Natural killer cell (primary cell): ENCODE results near the gene GINS1. TPM values are rescaled to one million over a fixed set of nuclear protein-coding genes. Genes with fewer than 3 reads are reported as not detected.

Source experiments
- ATAC-seq, 3 donors: fragments of 150-1000 bp in 2 of 3; fragments of 200-7000 bp in 1 of 3; cut with Tn5 transposase; 1 replicate in 1 of 3; 2 replicates in 2 of 3; pipeline ENCODE4 v1.10.0; 2021; ENCODE audit warnings: mild to moderate bottlenecking in 2 of 3, moderate library complexity in 2 of 3
- DNase-seq, 2 donors: peaks; one replicate each; pipeline versions ENCODE4 v3.0.0 to v3.0.0-alpha.2; 2013 to 2021; ENCODE audit warnings: mixed read lengths in 1 of 2
- H3K27ac ChIP-seq: one replicate; pipeline ENCODE4 v1.5.1; 2013; ENCODE audit warnings: mild to moderate bottlenecking, low read length
- H3K27me3 ChIP-seq: one replicate; pipeline ENCODE4 v1.6.1; 2013; ENCODE audit warnings: low read length; ENCODE audit not compliant: control insufficient read depth, insufficient read depth
- H3K36me3 ChIP-seq: one replicate; pipeline ENCODE4 v1.6.1; 2013; ENCODE audit warnings: low read length; ENCODE audit not compliant: control insufficient read depth, insufficient read depth
- H3K4me1 ChIP-seq: one replicate; pipeline ENCODE4 v1.6.1; 2013; ENCODE audit warnings: low read length; ENCODE audit not compliant: control insufficient read depth, insufficient read depth
- H3K4me3 ChIP-seq: one replicate; pipeline ENCODE4 v1.5.1; 2013; ENCODE audit warnings: low read length
- H3K9me3 ChIP-seq: one replicate; pipeline ENCODE4 v1.6.1; 2013; ENCODE audit warnings: low read length; ENCODE audit not compliant: control insufficient read depth, insufficient read depth
- H3K27ac Mint-ChIP-seq, 2 donors: one replicate each; pipeline ENCODE4 v1.8.0; 2022; ENCODE audit warnings: mild to moderate bottlenecking in 2 of 2, mixed read lengths in 2 of 2, moderate library complexity in 1 of 2
- H3K27me3 Mint-ChIP-seq, 2 donors: one replicate each; pipeline ENCODE4 v1.8.0; 2022; ENCODE audit warnings: low read depth in 2 of 2, mixed read lengths in 2 of 2
- H3K36me3 Mint-ChIP-seq: one replicate; pipeline ENCODE4 v1.8.0; 2022; ENCODE audit warnings: mixed read lengths
- H3K4me1 Mint-ChIP-seq, 2 donors: one replicate each; pipeline ENCODE4 v1.8.0; 2022; ENCODE audit warnings: mixed read lengths in 2 of 2
- H3K4me3 Mint-ChIP-seq: one replicate; pipeline ENCODE4 v1.8.0; 2022; ENCODE audit warnings: mild to moderate bottlenecking, moderate library complexity, mixed read lengths
- H3K9me3 Mint-ChIP-seq, 2 donors: one replicate each; pipeline ENCODE4 v1.8.0; 2022; ENCODE audit warnings: mixed read lengths in 2 of 2
- WGBS: methylation state at CpG from one replicate; pipeline ENCODE4 v1.1.7; 2013; ENCODE audit warnings: missing lambda C conversion rate; ENCODE audit not compliant: insufficient coverage; 5-methylcytosine and 5-hydroxymethylcytosine counted together
- intact Hi-C: fragments of 100-400 bp; cut with micrococcal nuclease; formaldehyde crosslinking; loops from one replicate; pipeline ENCODE4 v1.14.2; 2022
- total RNA-seq, 4 donors: library from RNA; stranded (reverse); fragments of 120-200 nt in 1 of 4; gene quantifications; one replicate each; pipeline versions ENCODE4 v1.2.3 to v1.2.4, GENCODE V29; 2013 to 2022
- TF ChIP-seq, protein P1 (sequence below): fragments of 200-600 bp; IDR thresholded peaks from one replicate; pipeline ENCODE4 v1.8.0; 2022; ENCODE audit warnings: antibody characterized with exemption

GINS1 gene
- total RNA-seq, 3 donors from 2014 or later (not counting 1 experiment from before 2014, with no cell fraction given): 1.3 to 1.5 (median 1.4) TPM

DNA sequence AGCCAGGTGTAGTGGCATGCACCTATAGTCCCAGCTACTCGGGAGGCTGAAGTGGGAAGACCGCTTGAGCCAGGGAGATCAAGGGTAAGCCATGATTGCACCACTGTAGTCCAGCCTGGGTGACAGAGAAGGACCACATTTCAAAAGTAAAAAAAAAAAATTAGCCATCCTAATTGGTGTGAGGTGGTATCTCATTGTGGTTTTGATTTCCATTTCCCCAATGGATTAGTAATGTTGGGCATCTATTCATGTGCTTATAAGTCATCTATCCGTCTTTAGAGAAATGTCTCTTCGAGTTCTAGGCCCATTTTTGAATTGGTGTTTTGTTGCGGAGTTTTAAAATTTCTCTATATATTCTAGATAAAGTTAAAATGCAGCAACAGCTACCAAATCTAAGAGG is 38.5 kb upstream of the GINS1 start:
- DNase-seq: no peak
- Mint-ChIP-seq H3K4me1 (peaks cover 13 to 24% of the 10 kb centered on the region in 2 donors), H3K36me3 (no peaks in the 10 kb centered on the region), H3K9me3 (no peaks in the 10 kb centered on the region), H3K4me3 (no peak overlapping the region), H3K27ac (no peak overlapping the region), H3K27me3 (no peaks in the 10 kb centered on the region)
- H3K36me3 ChIP-seq: no peaks in the 10 kb centered on the region
- H3K4me3 ChIP-seq: no peak overlapping the region
- H3K9me3 ChIP-seq: no peaks in the 10 kb centered on the region
- TF ChIP-seq, protein P1, sequence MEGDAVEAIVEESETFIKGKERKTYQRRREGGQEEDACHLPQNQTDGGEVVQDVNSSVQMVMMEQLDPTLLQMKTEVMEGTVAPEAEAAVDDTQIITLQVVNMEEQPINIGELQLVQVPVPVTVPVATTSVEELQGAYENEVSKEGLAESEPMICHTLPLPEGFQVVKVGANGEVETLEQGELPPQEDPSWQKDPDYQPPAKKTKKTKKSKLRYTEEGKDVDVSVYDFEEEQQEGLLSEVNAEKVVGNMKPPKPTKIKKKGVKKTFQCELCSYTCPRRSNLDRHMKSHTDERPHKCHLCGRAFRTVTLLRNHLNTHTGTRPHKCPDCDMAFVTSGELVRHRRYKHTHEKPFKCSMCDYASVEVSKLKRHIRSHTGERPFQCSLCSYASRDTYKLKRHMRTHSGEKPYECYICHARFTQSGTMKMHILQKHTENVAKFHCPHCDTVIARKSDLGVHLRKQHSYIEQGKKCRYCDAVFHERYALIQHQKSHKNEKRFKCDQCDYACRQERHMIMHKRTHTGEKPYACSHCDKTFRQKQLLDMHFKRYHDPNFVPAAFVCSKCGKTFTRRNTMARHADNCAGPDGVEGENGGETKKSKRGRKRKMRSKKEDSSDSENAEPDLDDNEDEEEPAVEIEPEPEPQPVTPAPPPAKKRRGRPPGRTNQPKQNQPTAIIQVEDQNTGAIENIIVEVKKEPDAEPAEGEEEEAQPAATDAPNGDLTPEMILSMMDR: no peak
- ATAC-seq: no peak
- no peaks in the 10 kb centered on the region for H3K27me3 ChIP-seq
- no peak overlapping the region for H3K27ac ChIP-seq
- WGBS: 94% methylated on average over 3 of the region's 5 CpGs
- intact Hi-C loops: no loop called here
- H3K4me1 ChIP-seq: no peaks in the 10 kb centered on the region

DNA sequence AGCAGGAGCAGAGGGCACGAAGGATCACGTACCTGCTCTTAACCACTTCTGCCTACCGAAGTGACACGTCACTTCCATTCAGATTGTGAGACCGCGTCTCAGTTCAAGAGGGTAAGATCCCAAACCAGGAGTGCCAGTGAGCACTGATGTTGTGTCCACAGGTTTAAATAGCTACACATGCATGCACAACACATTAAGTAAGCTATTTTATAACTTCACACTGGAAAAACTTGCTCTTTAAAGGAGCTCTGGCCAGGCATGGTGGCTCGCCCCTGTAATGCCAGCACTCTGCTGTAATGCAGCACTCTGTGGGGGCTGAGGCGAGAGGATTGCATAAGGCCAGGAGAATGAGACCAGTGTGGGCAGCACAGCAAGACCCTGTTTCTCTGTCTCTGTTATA is 37.9 kb upstream of the GINS1 start:
- DNase-seq (no peak), ATAC-seq (no peak)
- H3K27me3 ChIP-seq: no peaks in the 10 kb centered on the region
- H3K9me3 ChIP-seq: no peaks in the 10 kb centered on the region
- H3K4me1 ChIP-seq: no peaks in the 10 kb centered on the region
- WGBS: 90% methylated on average over 8 of the region's 8 CpGs
- TF ChIP-seq, protein P1: no peak
- no peak overlapping the region for H3K27ac ChIP-seq
- Mint-ChIP-seq H3K27ac (no peak overlapping the region), H3K27me3 (no peaks in the 10 kb centered on the region), H3K4me1 (peaks cover 9 to 22% of the 10 kb centered on the region in 2 donors), H3K36me3 (no peaks in the 10 kb centered on the region), H3K4me3 (no peak overlapping the region), H3K9me3 (no peaks in the 10 kb centered on the region)
- H3K36me3 ChIP-seq: no peaks in the 10 kb centered on the region
- no peak overlapping the region for H3K4me3 ChIP-seq
- intact Hi-C loops: no loop called here

DNA sequence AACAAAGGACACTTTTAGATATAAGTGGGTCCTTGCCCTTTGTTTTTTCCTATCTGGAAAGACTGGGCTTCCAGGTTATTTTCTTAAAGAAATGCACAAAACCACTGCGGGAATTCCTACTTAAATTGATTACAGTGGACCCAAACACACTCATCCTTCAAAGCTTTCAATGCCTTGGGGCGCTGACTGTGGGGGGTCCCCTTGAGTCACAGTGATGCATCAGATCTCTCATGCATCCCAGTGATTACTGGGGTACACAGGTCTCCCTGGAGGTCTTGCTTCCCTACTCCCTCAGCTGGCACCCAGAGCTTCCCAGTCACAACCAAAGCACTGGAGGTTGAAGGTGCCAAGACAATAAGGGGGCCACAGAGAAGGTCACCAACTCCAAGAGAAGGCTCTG is 37.5 kb upstream of the GINS1 start:
- TF ChIP-seq, protein P1: no peak
- H3K27me3 ChIP-seq: no peaks in the 10 kb centered on the region
- peaks cover 13 to 21% of the 10 kb centered on the region in 2 donors for H3K4me1 Mint-ChIP-seq
- no peaks in the 10 kb centered on the region for H3K36me3 Mint-ChIP-seq
- H3K4me3 ChIP-seq: no peak overlapping the region
- ATAC-seq: no peak
- no peaks in the 10 kb centered on the region for H3K4me1 ChIP-seq
- H3K9me3 ChIP-seq: no peaks in the 10 kb centered on the region
- H3K36me3 ChIP-seq: no peaks in the 10 kb centered on the region
- intact Hi-C loops: no loop called here
- H3K27me3 Mint-ChIP-seq: no peaks in the 10 kb centered on the region
- no peaks in the 10 kb centered on the region for H3K9me3 Mint-ChIP-seq
- H3K27ac Mint-ChIP-seq: no peak overlapping the region
- H3K4me3 Mint-ChIP-seq: no peak overlapping the region
- 90% methylated on average over 2 of the region's 2 CpGs for WGBS
- no peak for DNase-seq
- H3K27ac ChIP-seq: no peak overlapping the region

DNA sequence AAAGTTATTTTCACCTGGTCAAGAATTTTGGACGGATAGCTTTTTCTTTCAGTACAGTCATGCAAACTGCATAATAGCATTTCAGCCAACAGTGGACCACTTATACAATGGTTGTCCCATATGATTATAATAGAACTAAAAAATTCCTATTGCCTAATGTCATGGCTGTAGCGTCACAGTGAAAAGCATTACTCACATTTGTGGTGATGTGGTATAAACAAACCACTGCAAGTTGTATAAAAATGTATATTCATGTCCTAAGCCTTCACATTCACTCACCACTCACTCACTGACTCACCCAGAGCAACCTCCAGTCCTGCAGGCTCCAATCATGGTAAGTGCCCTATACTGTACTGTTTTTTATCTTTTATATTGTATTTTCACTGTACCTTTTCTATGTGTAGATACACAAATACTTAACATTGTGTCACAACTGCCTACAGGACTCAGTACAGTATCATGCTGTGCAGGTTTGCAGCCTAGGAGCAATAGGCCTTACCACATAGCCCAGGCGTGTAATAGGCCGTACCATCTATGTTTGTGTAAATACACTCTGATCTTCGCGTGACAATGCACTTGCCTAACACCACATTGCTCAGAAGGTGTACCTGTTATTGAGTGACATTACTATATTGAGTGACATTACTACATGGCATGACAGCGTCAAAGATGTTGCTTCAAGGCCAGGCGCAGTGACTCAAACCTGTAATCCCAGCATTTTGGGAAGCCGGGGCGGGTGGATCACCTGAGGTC is 34.7 kb upstream of the GINS1 start:
- Histone ChIP-seq H3K36me3 (no peaks in the 10 kb centered on the region), H3K27ac (no peak overlapping the region), H3K9me3 (no peaks in the 10 kb centered on the region), H3K4me1 (no peaks in the 10 kb centered on the region), H3K4me3 (no peak overlapping the region), H3K27me3 (no peaks in the 10 kb centered on the region)
- intact Hi-C loops: no loop called here
- H3K27me3 Mint-ChIP-seq: no peaks in the 10 kb centered on the region
- H3K36me3 Mint-ChIP-seq: no peaks in the 10 kb centered on the region
- DNase-seq (no peak), ATAC-seq (peak in 1 of 3 donors; percentile 30)
- no peak overlapping the region for H3K27ac Mint-ChIP-seq
- no peak overlapping the region for H3K4me3 Mint-ChIP-seq
- H3K9me3 Mint-ChIP-seq: no peaks in the 10 kb centered on the region
- TF ChIP-seq, protein P1: no peak
- 100% methylated on average over 9 of the region's 10 CpGs for WGBS
- peaks cover 21% of the 10 kb centered on the region in 2 donors for H3K4me1 Mint-ChIP-seq
